Transverse colon (tissue), 3 donors: ENCODE measurements around the gene VGLL4.

Source experiments
- CTCF ChIP-seq, 5 experiments: fragments of 200-600 bp in 3 of 5; fragments of 450-650 bp in 2 of 5; sonication (generic) in 3 of 5; IDR thresholded peaks; 1 replicate in 2 of 5; 2 replicates in 3 of 5; pipeline ENCODE4 v1.5.1; 2016 to 2017; ENCODE audit warnings: antibody characterized with exemption in 5 of 5, inconsistent platforms in 3 of 5, mild to moderate bottlenecking in 2 of 5, moderate library complexity in 1 of 5
- EP300 ChIP-seq: sonication (generic); formaldehyde crosslinking; IDR thresholded peaks from one replicate; pipeline ENCODE4 v1.6.1; 2017; ENCODE audit warnings: antibody characterized with exemption, low read depth

- TF ChIP-seq CTCF (IDR thresholded peaks at IDR 0.05) (no peak), EP300 (no peak)
Observed at GRCh38 chr3:11632966-11633365, 10.7 kb downstream of the VGLL4 start.
